ENCODE results near the gene SNX32. TPM values are rescaled to one million over a fixed set of nuclear protein-coding genes. Genes with fewer than 3 reads are reported as not detected.

The SNX32 gene
- total and polyA plus RNA-seq, 2 donors (not counting 3 experiments of a cell fraction or from before 2014, with no cell fraction given): 0.19 TPM; not detected in 1

DNA sequence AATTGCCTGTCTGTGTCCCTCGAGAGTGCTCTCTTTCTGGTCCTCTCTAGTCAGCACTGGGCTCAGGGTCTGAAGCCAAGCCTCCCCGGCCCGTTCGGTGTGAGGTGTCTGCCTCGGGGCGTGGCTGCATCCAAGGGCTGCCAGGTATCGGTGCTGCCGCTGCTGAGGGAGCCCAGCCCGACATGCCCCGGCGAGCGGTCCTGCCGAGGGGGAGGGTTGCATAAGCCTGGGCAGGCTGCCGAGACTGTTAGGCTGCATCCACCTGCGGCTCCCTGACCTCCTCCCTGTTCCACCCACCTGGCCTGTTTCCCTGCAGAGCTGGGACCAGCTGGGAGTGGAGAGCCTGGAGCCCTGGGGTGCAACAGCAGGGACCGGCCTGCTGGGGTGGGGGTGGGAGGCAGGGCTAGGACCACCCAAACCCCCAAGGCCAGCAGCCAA lies 40.6 kb upstream of the SNX32 start:
- Histone ChIP-seq H3K9ac (replicated peaks; ENCODE audit: extremely low read depth, insufficient read depth, low read length) (no peak overlapping the region), H3K9me1 (replicated peaks; ENCODE audit: control insufficient read depth, extremely low read depth, insufficient read depth, low read length) (no peaks in the 10 kb centered on the region), H3K27ac (ENCODE audit: insufficient read depth, low read depth, low read length) (no peak overlapping the region), H3K4me3 (replicated peaks in 1 of 3; ENCODE audit: insufficient read depth in 1 of 3, low read depth in 1 of 3, low read length in 3 of 3) (no peak overlapping the region), H3K36me3 (ENCODE audit: control insufficient read depth in 2 of 2, extremely low read depth in 1 of 2, insufficient read depth in 2 of 2, low read length in 2 of 2) (no peaks in the 10 kb centered on the region), H3K9me3 (replicated peaks; ENCODE audit: control insufficient read depth, insufficient read depth, low read length) (no peaks in the 10 kb centered on the region), H2AFZ (ENCODE audit: low read depth, low read length) (no peak overlapping the region), H4K20me1 (replicated peaks; ENCODE audit: control insufficient read depth, extremely low read depth, insufficient read depth, low read length) (no peaks in the 10 kb centered on the region), H3K4me1 (ENCODE audit: control insufficient read depth, extremely low read depth, insufficient read depth, low read length) (no peaks in the 10 kb centered on the region), H3K27me3 (ENCODE audit: control insufficient read depth in 2 of 2, insufficient read depth in 2 of 2, low read length in 2 of 2) (peaks cover 15 to 18% of the 10 kb centered on the region in 2 experiments), H3K4me2 (ENCODE audit: insufficient read depth, low read length) (no peak overlapping the region), H3K79me2 (ENCODE audit: control insufficient read depth, insufficient read depth, low read length) (no peaks in the 10 kb centered on the region)
- ChIA-PET POLR2A (no interaction called here), CTCF (interaction anchor here (1.3 to 6.2 kb wide), 2 partner anchors 13 to 23 kb away, joined by 5 to 71 read pairs; partner anchors contain the start of gene AP5B1)
- BruUV-seq (replicated peaks): no TSS peak
- dilution Hi-C loops (cut with MboI; ENCODE audit: extremely low pct_ligation_motif_present, low sequenced_read_pairs) (no loop called here), intact Hi-C loops (cut with micrococcal nuclease) (no loop called here)
- no peak for DNase-seq (ENCODE audit: low read depth, low spot score)
- no peak for FAIRE-seq
- TF ChIP-seq POLR2A (IDR thresholded peaks at IDR 0.05; ENCODE audit: low read depth, low read length): no peak
- no peak for TF ChIP-seq GATA2 (IDR thresholded peaks at IDR 0.05; ENCODE audit: insufficient read depth, insufficient read length, low read depth, low read length)
- no peak for TF ChIP-seq EZH2 (IDR thresholded peaks at IDR 0.05; ENCODE audit: borderline replicate concordance, low read depth, low read length, severe bottlenecking)
- TF ChIP-seq MYC (IDR thresholded peaks at IDR 0.05; ENCODE audit: low read depth, low read length): no peak
- TF ChIP-seq FOS (IDR thresholded peaks at IDR 0.05; ENCODE audit: borderline replicate concordance, insufficient read depth, low read length): no peak
- TF ChIP-seq POLR2AphosphoS5 (IDR thresholded peaks at IDR 0.05; ENCODE audit: insufficient read depth, low read depth, low read length): no peak
- TF ChIP-seq, protein P1, sequence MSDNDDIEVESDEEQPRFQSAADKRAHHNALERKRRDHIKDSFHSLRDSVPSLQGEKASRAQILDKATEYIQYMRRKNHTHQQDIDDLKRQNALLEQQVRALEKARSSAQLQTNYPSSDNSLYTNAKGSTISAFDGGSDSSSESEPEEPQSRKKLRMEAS (IDR thresholded peaks at IDR 0.05; ENCODE audit: insufficient read depth, insufficient read length): no peak

Measured in endothelial cell of umbilical vein (primary cell).